ENCODE data around the gene SVEP1. TPM values are rescaled to one million over a fixed set of nuclear protein-coding genes. Genes with fewer than 3 reads are reported as not detected.

The SVEP1 gene
- total RNA-seq, 1 donor from 2014 or later, result 0.56 TPM

- H3K27me3 Mint-ChIP-seq (ENCODE audit: insufficient read depth, low read depth), result no peaks in the 10 kb centered on the region
- H3K4me1 ChIP-seq, result no peaks in the 10 kb centered on the region
- H4K20me1 ChIP-seq (ENCODE audit: low read depth), result no peaks in the 10 kb centered on the region
- no peak overlapping the region for H3K27ac Mint-ChIP-seq
- DNase-seq (ENCODE audit: low spot score), result no peak
- TF ChIP-seq EZH2 (IDR thresholded peaks at IDR 0.05) (no peak), CTCF (IDR thresholded peaks at IDR 0.05) (no peak)
- H3K4me2 ChIP-seq, result no peak overlapping the region
- H3K36me3 ChIP-seq, result no peaks in the 10 kb centered on the region
- no peaks in the 10 kb centered on the region for H3K9me3 Mint-ChIP-seq
- no peak overlapping the region for H3K4me3 Mint-ChIP-seq
- no peak overlapping the region for H3K4me3 ChIP-seq
- H3K4me1 Mint-ChIP-seq, result no peaks in the 10 kb centered on the region
- no peaks in the 10 kb centered on the region for H3K79me2 ChIP-seq (ENCODE audit: low read depth)
- no peak overlapping the region for H3K27ac ChIP-seq
- H3K27me3 ChIP-seq, result no peaks in the 10 kb centered on the region
- no peaks in the 10 kb centered on the region for H3F3A ChIP-seq (ENCODE audit: low read depth)
- H2AFZ ChIP-seq (replicated peaks), result no peak overlapping the region
- H3K9ac ChIP-seq, result no peak overlapping the region
- H3K9me3 ChIP-seq (ENCODE audit: low read depth), result no peaks in the 10 kb centered on the region
- H3K36me3 Mint-ChIP-seq, result no peaks in the 10 kb centered on the region
Measured at GRCh38 chr9:110559869-110560268, 19.7 kb downstream of the SVEP1 start.

GRCh38 chr9:110555551-110556331 lies 23.8 kb downstream of the SVEP1 start:
- H3K4me3 Mint-ChIP-seq, result no peak overlapping the region

GRCh38 chr9:110546411-110546871 lies 33.1 kb downstream of the SVEP1 start:
- Mint-ChIP-seq H3K27ac (no peak overlapping the region), H3K4me3 (no peak overlapping the region), H3K9me3 (no peaks in the 10 kb centered on the region), H3K36me3 (no peaks in the 10 kb centered on the region), H3K27me3 (ENCODE audit: insufficient read depth, low read depth) (no peaks in the 10 kb centered on the region), H3K4me1 (no peaks in the 10 kb centered on the region)
- no peak for TF ChIP-seq CTCF (IDR thresholded peaks at IDR 0.05)
- TF ChIP-seq EZH2phosphoT487 (IDR thresholded peaks at IDR 0.05), result no peak
- no peak for TF ChIP-seq EZH2 (IDR thresholded peaks at IDR 0.05)
- H3K27me3 ChIP-seq, result no peaks in the 10 kb centered on the region
- no peak overlapping the region for H3K4me2 ChIP-seq
- no peaks in the 10 kb centered on the region for H4K20me1 ChIP-seq (ENCODE audit: low read depth)
- H3K4me3 ChIP-seq, result no peak overlapping the region
- H3K27ac ChIP-seq, result no peak overlapping the region
- DNase-seq (ENCODE audit: low spot score), result no peak
- H3K9me3 ChIP-seq (ENCODE audit: low read depth), result no peaks in the 10 kb centered on the region
- H3F3A ChIP-seq (ENCODE audit: low read depth), result no peaks in the 10 kb centered on the region
- H3K9ac ChIP-seq, result no peak overlapping the region
- H3K79me2 ChIP-seq (ENCODE audit: low read depth), result no peaks in the 10 kb centered on the region
- no peak overlapping the region for H2AFZ ChIP-seq (replicated peaks)
- peaks cover 16% of the 10 kb centered on the region for H3K4me1 ChIP-seq
- no peaks in the 10 kb centered on the region for H3K36me3 ChIP-seq

More at GRCh38 chr9:110555551-110556331, 23.8 kb downstream of the SVEP1 start:
- H3K4me1 Mint-ChIP-seq, result no peaks in the 10 kb centered on the region
- peaks cover 2% of the 10 kb centered on the region for H3K9me3 Mint-ChIP-seq
- Histone ChIP-seq H3K36me3 (no peaks in the 10 kb centered on the region), H3K4me1 (no peaks in the 10 kb centered on the region), H3K9ac (no peak overlapping the region), H3K79me2 (ENCODE audit: low read depth) (no peaks in the 10 kb centered on the region), H2AFZ (replicated peaks) (no peak overlapping the region), H3K4me2 (no peak overlapping the region), H3K4me3 (no peak overlapping the region), H3F3A (ENCODE audit: low read depth) (no peaks in the 10 kb centered on the region), H4K20me1 (ENCODE audit: low read depth) (no peaks in the 10 kb centered on the region), H3K27me3 (no peaks in the 10 kb centered on the region), H3K9me3 (ENCODE audit: low read depth) (no peaks in the 10 kb centered on the region), H3K27ac (no peak overlapping the region)
- no peaks in the 10 kb centered on the region for H3K27me3 Mint-ChIP-seq (ENCODE audit: insufficient read depth, low read depth)
- no peak overlapping the region for H3K27ac Mint-ChIP-seq
- no peak for DNase-seq (ENCODE audit: low spot score)
- no peaks in the 10 kb centered on the region for H3K36me3 Mint-ChIP-seq
- no peak for TF ChIP-seq EZH2phosphoT487 (IDR thresholded peaks at IDR 0.05)
- no peak for TF ChIP-seq EZH2 (IDR thresholded peaks at IDR 0.05)
- TF ChIP-seq CTCF (IDR thresholded peaks at IDR 0.05), result no peak

Data from neural progenitor cell (in vitro differentiated cells).